GM12878 (cell line): ENCODE data around the gene PACSIN3. TPM values are rescaled to one million over a fixed set of nuclear protein-coding genes. Genes with fewer than 3 reads are reported as not detected.

Experiments used
- ATAC-seq: fragments of 200-7000 bp; cut with Tn5 transposase; 3 replicates; pipeline ENCODE4 v1.9.1; 2020; ENCODE audit warnings: mild to moderate bottlenecking, moderate library complexity
- BruUV-seq: library from RNA; stranded (reverse); fragments of 400-500 nt; replicated peaks from 2 replicates; lab custom pipeline; 2021; lab: Mats Ljungman, UMichigan
- CTCF ChIA-PET: fragments of 300-600 bp; sonication (Branson Sonifier 250); formaldehyde crosslinking; extraction: SDS; loops from one replicate; lab custom pipeline; 2021; ENCODE audit warnings: inconsistent platforms; lab: Yijun Ruan, JAX
- POLR2A ChIA-PET: fragments of 350-600 bp; formaldehyde crosslinking; extraction: SDS; loops from one replicate; lab custom pipeline; 2021; ENCODE audit warnings: inconsistent platforms; lab: Charles Lee
- RAD21 ChIA-PET: fragments of 300-600 bp; sonication (Branson Sonifier 250); formaldehyde crosslinking; loops from one replicate; lab custom pipeline; 2023; ENCODE audit warnings: antibody characterized with exemption; ENCODE audit not compliant: unreplicated experiment; lab: Charles Lee
- SMC1A ChIA-PET: fragments of 300-600 bp; sonication (Branson Sonifier 250); formaldehyde crosslinking; loops from one replicate; lab custom pipeline; 2023; ENCODE audit not compliant: unreplicated experiment, uncharacterized antibody; lab: Charles Lee
- DNase-seq: peaks from one replicate; pipeline ENCODE4 v3.0.0-alpha.2; 2011; ENCODE audit warnings: low read depth, low spot score
- FAIRE-seq: peaks from 3 replicates; lab custom pipeline; 2011; peaks lifted over from hg19 to GRCh38; lab: Jason Lieb, UNC
- H2AFZ ChIP-seq: 2 replicates; pipeline ENCODE4 v1.6.0; 2011; ENCODE audit warnings: low read depth, low read length, control low read depth; ENCODE audit not compliant: control insufficient read depth
- H3K27ac ChIP-seq: 2 replicates; pipeline ENCODE4 v1.5.1; 2011; ENCODE audit warnings: control low read depth; ENCODE audit not compliant: control insufficient read depth, insufficient read depth
- H3K27me3 ChIP-seq, 2 experiments: replicated peaks in 1 of 2; 2 replicates each; pipeline versions ENCODE4 v1.6.0 to v1.6.1; 2011; ENCODE audit warnings: low read length in 1 of 2; ENCODE audit not compliant: control insufficient read depth in 2 of 2, insufficient read depth in 2 of 2
- H3K36me3 ChIP-seq, 2 experiments: 2 replicates each; pipeline ENCODE4 v1.5.1; 2011; ENCODE audit warnings: low read length in 1 of 2; ENCODE audit not compliant: control insufficient read depth in 2 of 2, insufficient read depth in 2 of 2
- H3K4me1 ChIP-seq: 2 replicates; pipeline ENCODE4 v1.6.1; 2011; ENCODE audit warnings: mild to moderate bottlenecking, low read length, moderate library complexity, mixed read lengths; ENCODE audit not compliant: control insufficient read depth, insufficient read depth
- H3K4me2 ChIP-seq: 2 replicates; pipeline ENCODE4 v1.6.0; 2011; ENCODE audit warnings: control low read depth; ENCODE audit not compliant: control insufficient read depth, insufficient read depth
- H3K4me3 ChIP-seq: fragments of 200-600 bp; sonication (generic); 2 replicates; pipeline ENCODE4 v1.5.1; 2016
- H3K79me2 ChIP-seq: 2 replicates; pipeline ENCODE4 v1.6.0; 2011; ENCODE audit warnings: low read length; ENCODE audit not compliant: control insufficient read depth, insufficient read depth
- H3K9ac ChIP-seq: 2 replicates; pipeline ENCODE4 v1.8.0; 2011; ENCODE audit warnings: low read length, control low read depth, mixed read lengths; ENCODE audit not compliant: control insufficient read depth, insufficient read depth
- H3K9me3 ChIP-seq: replicated peaks from 3 replicates; pipeline ENCODE4 v1.5.1; 2011; ENCODE audit warnings: mild to moderate bottlenecking, low read length; ENCODE audit not compliant: control insufficient read depth, insufficient read depth
- H4K20me1 ChIP-seq: 2 replicates; pipeline ENCODE4 v1.6.0; 2011; ENCODE audit not compliant: control insufficient read depth, insufficient read depth
- ATF7 ChIP-seq: fragments of 450-650 bp; IDR thresholded peaks from 2 replicates; pipeline ENCODE4 v1.6.1; 2016; ENCODE audit warnings: low read depth, mild to moderate bottlenecking
- BACH1 ChIP-seq: fragments of 450-650 bp; IDR thresholded peaks from 2 replicates; pipeline ENCODE4 v1.6.1; 2017; ENCODE audit warnings: mild to moderate bottlenecking, borderline replicate concordance
- NFYA ChIP-seq: IDR thresholded peaks from 2 replicates; pipeline ENCODE4 v1.6.1; 2011; ENCODE audit warnings: low read depth, mild to moderate bottlenecking, low read length, improper control_type of control experiment, borderline replicate concordance
- RELB ChIP-seq: fragments of 450-650 bp; IDR thresholded peaks from 2 replicates; pipeline ENCODE4 v1.6.1; 2017; ENCODE audit warnings: low read depth, mild to moderate bottlenecking, moderate library complexity
- ZNF207 ChIP-seq: fragments of 450-650 bp; IDR thresholded peaks from 2 replicates; pipeline ENCODE4 v1.6.1; 2014; ENCODE audit warnings: antibody characterized with exemption, mild to moderate bottlenecking, borderline replicate concordance
- WGBS: methylation state at CpG from one replicate; pipeline ENCODE4 v1.1.6; 2016; ENCODE audit warnings: low lambda C conversion rate; ENCODE audit not compliant: insufficient replicate concordance, insufficient coverage; ENCODE audit errors: missing lambda C conversion rate; 5-methylcytosine and 5-hydroxymethylcytosine counted together
- in situ Hi-C: fragments of 300-500 bp; cut with MboI; formaldehyde crosslinking; loops from 9 replicates; pipeline ENCODE4 v1.14.3; 2018; ENCODE audit warnings: mixed read lengths
- intact Hi-C: fragments of 100-400 bp; cut with micrococcal nuclease; formaldehyde crosslinking; loops from one replicate; pipeline ENCODE4 v1.14.2; 2022; ENCODE audit not compliant: unreplicated experiment
- polyA plus RNA-seq, 11 experiments: library from polyadenylated mRNA; depleted of rRNA in 4 of 11; unstranded in 6 of 11; stranded (reverse) in 5 of 11; fragments of >200 nt; fragmentation: Nextera tagmentation in 4 of 11; fragmentation: Illumina TruSeq in 1 of 11; extraction: Ambion mirVana in 4 of 11; extraction: Trizol in 1 of 11; gene quantifications; 1 replicate in 1 of 11; 2 replicates in 10 of 11; pipeline versions ENCODE4 v1.2.1 to v1.2.3, GENCODE V29; 2011 to 2016; ENCODE audit warnings: inconsistent platforms in 2 of 11, missing spikeins in 2 of 11, low read depth in 1 of 11
- total RNA-seq, 4 experiments: library from RNA; depleted of rRNA in 3 of 4; stranded (reverse); fragments of >200 nt in 3 of 4; fragmentation: Illumina TruSeq in 1 of 4; extraction: Trizol in 1 of 4; gene quantifications; 2 replicates each; pipeline versions ENCODE4 v1.2.1 to v1.2.3, GENCODE V29; 2013 to 2021

PACSIN3 gene
- total and polyA plus RNA-seq, 10 of the 15 experiments (the other 5 are each of a cell fraction or from before 2014, with no cell fraction given), result 0.05 to 0.82 (median 0.22) TPM; not detected in 1

DNA sequence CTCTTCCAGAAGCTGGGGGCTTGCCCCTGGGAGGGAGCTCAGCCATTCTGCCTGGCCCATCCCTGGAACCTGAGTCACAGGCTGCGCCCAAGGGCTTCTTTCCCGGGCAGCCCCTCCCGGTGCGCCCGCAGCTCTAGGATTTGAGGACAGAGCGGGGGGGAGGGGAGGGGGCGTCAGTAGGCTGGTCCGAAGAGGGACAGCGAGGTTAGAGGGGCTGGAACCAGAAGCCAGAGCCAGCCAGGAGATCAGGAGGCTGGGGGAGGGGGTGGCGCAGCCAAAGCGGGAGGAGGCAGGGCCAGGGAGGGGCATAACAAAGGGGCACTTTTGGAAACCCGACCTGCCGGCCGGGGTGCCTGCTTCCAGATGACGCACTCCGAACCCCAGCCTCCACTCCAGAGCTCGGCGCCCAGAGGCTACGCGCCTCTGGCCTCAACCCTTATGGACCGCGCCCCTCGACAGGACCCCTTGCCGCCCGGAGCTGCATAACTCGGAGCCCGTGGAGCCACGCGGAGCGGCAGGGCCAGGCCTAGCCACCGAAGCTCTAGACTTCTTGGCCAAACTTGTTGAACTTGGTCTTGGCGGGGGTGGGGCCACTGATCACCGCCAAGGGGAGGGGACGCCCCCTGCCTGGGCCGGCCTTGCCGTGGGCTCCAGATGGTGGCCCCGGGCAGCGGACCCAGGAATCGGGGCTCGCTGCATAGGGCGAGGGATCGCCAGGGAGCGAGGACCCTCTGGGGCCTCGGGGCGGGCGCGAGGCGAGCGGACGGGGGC, 744 bp downstream of the PACSIN3 start:
- Histone ChIP-seq H4K20me1 (no peaks in the 10 kb centered on the region), H3K27ac (no peak overlapping the region), H3K4me2 (peak overlapping the region; percentile 94), H3K9ac (no peak overlapping the region; the same call in 1 of the 2 replicates), H3K9me3 (no peaks in the 10 kb centered on the region), H2AFZ (peak overlapping the region; percentile 65), H3K4me3 (peak overlapping the region; percentile 61; the same call in 1 of the 2 replicates), H3K27me3 (peaks cover 0 to 13% of the 10 kb centered on the region in 2 experiments; a peak in 3 of 4 replicates), H3K4me1 (peaks cover 11% of the 10 kb centered on the region), H3K79me2 (no peaks in the 10 kb centered on the region), H3K36me3 (no peaks in the 10 kb centered on the region)
- FAIRE-seq, result no peak
- intact Hi-C loops, result no loop called here
- no TSS peak for BruUV-seq
- in situ Hi-C loops, result no loop called here
- no peak for DNase-seq
- RAD21 ChIA-PET, result no interaction called here
- no peak for TF ChIP-seq ZNF207
- CTCF ChIA-PET, result interaction anchor here (0.9 kb wide), 2 partner anchors 74 to 227 kb away, joined by 3 to 4 read pairs; no protein-coding TSS in a partner anchor
- WGBS, result 25% methylated on average over 38 of the region's 50 CpGs
- POLR2A ChIA-PET, result interaction anchor here (0.7 to 0.9 kb wide), 2 partner anchors 63 to 74 kb away, joined by 3 read pairs; partner anchors contain the start of gene ACP2
- no peak; the same call in 2 of the 3 replicates for ATAC-seq
- SMC1A ChIA-PET, result interaction anchor here (1.9 kb wide), 1 partner anchor 29 kb away, joined by 5 read pairs; the partner anchor contains the start of gene DDB2

- H3K36me3 ChIP-seq, result no peaks in the 10 kb centered on the region
- no peaks in the 10 kb centered on the region for H3K79me2 ChIP-seq
- ATAC-seq (no peak), FAIRE-seq (no peak), DNase-seq (no peak)
- intact Hi-C loops (no loop called here), in situ Hi-C loops (no loop called here)
- H3K4me2 ChIP-seq, result no peak overlapping the region
- no peak overlapping the region for H3K4me3 ChIP-seq
- SMC1A ChIA-PET, result interaction anchor here (1.9 kb wide), 1 partner anchor 30 kb away, joined by 5 read pairs; the partner anchor contains the start of gene DDB2
- TF ChIP-seq NFYA (no peak), BACH1 (no peak), ATF7 (no peak), RELB (no peak)
- CTCF ChIA-PET, result interaction anchor here (0.9 to 1.0 kb wide), 3 partner anchors 29 to 227 kb away, joined by 3 to 4 read pairs (median 3); no protein-coding TSS in a partner anchor
- no peak overlapping the region for H3K9ac ChIP-seq
- POLR2A ChIA-PET, result interaction anchor here (0.7 to 0.9 kb wide), 2 partner anchors 64 to 75 kb away, joined by 3 read pairs; partner anchors contain the start of gene ACP2
- peaks cover 0 to 13% of the 10 kb centered on the region in 2 experiments; a peak in 3 of 4 replicates for H3K27me3 ChIP-seq
- H3K9me3 ChIP-seq, result no peaks in the 10 kb centered on the region
- peaks cover 11% of the 10 kb centered on the region for H3K4me1 ChIP-seq
- no peaks in the 10 kb centered on the region for H4K20me1 ChIP-seq
- RAD21 ChIA-PET, result no interaction called here
- H2AFZ ChIP-seq, result no peak overlapping the region
- 51% methylated on average over 13 of the region's 13 CpGs for WGBS
- no TSS peak for BruUV-seq
- no peak overlapping the region for H3K27ac ChIP-seq
These were observed 1.4 kb downstream of the PACSIN3 start for GRCh38 chr11:47184711-47185304.
